ENCODE results near the gene PRKD3.

DNA sequence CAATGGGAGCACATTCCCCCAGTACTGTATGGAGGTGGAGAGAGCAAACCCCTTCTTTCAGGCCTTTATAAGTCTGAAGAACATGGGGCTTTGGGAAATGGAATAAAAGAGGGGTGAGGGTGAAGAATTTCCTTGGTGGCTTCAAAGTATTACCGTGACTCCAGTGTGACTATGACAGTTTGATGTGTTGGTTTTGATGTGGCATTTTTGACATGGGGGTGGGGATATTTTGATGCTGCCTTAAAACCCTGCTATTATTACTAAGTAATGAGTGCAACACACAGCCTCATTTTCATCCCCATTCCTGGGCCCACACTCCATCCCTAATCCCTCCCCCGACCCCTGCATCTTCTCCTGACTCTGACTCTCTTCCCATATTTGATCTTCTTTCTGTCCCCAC is 43.4 kb upstream of the PRKD3 start:
- TF ChIP-seq, protein P1, sequence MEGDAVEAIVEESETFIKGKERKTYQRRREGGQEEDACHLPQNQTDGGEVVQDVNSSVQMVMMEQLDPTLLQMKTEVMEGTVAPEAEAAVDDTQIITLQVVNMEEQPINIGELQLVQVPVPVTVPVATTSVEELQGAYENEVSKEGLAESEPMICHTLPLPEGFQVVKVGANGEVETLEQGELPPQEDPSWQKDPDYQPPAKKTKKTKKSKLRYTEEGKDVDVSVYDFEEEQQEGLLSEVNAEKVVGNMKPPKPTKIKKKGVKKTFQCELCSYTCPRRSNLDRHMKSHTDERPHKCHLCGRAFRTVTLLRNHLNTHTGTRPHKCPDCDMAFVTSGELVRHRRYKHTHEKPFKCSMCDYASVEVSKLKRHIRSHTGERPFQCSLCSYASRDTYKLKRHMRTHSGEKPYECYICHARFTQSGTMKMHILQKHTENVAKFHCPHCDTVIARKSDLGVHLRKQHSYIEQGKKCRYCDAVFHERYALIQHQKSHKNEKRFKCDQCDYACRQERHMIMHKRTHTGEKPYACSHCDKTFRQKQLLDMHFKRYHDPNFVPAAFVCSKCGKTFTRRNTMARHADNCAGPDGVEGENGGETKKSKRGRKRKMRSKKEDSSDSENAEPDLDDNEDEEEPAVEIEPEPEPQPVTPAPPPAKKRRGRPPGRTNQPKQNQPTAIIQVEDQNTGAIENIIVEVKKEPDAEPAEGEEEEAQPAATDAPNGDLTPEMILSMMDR (IDR thresholded peaks at IDR 0.05) = no peak
- TF ChIP-seq POLR2AphosphoS5 (IDR thresholded peaks at IDR 0.05) (no peak), POLR2A (IDR thresholded peaks at IDR 0.05) (no peak), EP300 (IDR thresholded peaks at IDR 0.05) (no peak)

All from gastroesophageal sphincter (tissue), 3 donors.